Stimulated activated naive CD8-positive, alpha-beta T cell treated with anti-CD3 and anti-CD28 coated beads, Interleukin-15, Interleukin-2, amounts not matched to agents 100 U/mL and 50 U/mL, for 24 hours (primary cell): ENCODE data around the gene THAP12.
"Not testable (repeated sequence)": the region's sequence is repeated elsewhere in the genome, so short reads cannot be mapped to it uniquely, and the experiment has no call there.

Source experiments
- ATAC-seq: fragments of 150-1000 bp; cut with Tn5 transposase; one replicate; pipeline ENCODE4 v1.10.0; 2021
- DNase-seq: peaks from one replicate; pipeline ENCODE4 v3.0.0; 2021

THAP12 gene

GRCh38 chr11:76327756-76328388 lies 53.1 kb downstream of the THAP12 start:
- ATAC-seq (no peak), DNase-seq (no peak)

GRCh38 chr11:76327202-76327601 lies 53.7 kb downstream of the THAP12 start:
- ATAC-seq (no peak), DNase-seq (no peak)

GRCh38 chr11:76325185-76325584 lies 55.7 kb downstream of the THAP12 start:
- no peak for ATAC-seq

DNA sequence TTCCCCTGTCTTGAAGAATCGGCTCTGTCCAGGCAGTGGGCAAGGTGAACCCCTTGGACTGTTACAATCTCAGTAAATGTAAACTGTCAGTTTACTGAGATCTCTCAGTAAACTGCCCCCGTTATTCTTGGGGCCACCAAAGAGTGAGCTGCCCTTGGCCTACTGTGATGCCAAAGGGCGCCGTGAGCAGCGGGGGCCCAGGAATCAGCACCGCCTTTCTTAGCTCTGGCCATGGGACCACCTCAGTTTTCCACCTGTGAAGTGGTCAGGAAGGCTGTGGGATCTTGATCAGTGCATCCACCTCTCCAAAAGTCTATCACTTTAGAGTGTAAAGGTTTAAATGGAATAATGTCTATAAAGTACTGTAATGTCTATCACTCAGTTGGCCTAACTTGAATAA lies 57.1 kb downstream of the THAP12 start:
- DNase-seq: no peak
- ATAC-seq: no peak

More at GRCh38 chr11:76325185-76325584, 55.7 kb downstream of the THAP12 start:
- DNase-seq: no peak

GRCh38 chr11:76323375-76323774 lies 57.6 kb downstream of the THAP12 start:
- ATAC-seq, DNase-seq: not testable (repeated sequence)

DNA sequence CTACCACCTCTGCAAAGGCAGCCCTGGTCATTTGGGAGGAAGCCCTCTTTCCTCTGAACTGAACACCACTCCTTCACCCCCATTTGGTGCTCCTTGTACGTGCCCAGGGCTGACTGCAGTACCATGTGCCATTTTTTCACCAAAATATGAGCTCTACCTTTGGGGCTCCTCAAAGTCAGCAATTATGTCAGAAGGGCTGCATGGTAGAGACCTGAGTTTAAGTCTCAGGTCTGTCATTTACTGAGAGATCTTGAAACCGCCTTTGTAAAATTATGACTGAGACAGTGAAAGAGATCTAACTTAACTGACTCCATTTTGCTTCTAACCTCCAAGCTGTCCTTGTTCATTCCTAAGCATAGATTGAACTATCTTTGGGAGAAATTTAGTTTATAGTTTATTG lies 58.0 kb downstream of the THAP12 start:
- no peak for DNase-seq
- ATAC-seq: no peak

- ATAC-seq (peak; percentile 26), DNase-seq (no peak)
Observed at GRCh38 chr11:76322540-76322939, 58.4 kb downstream of the THAP12 start.

DNA sequence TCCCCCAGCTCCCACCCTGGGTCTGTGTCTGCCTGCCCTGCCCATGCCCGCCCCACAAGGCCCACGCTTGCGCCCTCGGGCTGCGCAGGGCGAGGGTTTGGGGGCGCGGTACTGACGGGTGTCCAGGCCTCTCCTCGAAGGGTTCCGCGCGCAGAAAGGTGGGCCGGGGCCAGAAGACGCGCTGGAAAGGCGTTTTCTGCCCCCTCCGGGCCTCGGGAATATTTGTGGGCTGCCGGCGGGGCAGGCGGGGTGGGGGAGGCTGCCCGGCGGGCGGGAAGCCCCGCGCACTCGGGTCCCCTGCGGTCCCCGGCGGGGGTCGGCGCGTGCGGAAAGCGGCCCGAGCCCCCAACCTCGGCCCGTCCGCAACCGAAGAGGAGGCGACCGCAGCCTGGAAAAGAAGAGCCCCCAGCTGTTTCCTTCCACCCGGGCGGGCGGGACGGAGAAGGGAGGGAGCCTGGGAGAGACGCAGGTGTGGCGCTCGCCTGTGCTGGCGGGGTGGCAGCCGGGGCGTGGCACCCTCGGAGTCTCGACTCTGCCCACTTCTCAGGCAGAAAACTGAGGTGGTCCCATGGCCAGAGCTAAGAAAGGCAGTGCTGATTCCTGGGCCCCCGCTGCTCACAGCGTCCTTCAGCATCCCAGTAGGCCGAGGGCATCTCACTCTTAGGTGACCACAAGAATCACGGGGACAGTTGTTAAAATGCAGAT lies 59.0 kb downstream of the THAP12 start:
- DNase-seq: no peak
- no peak for ATAC-seq

- no peak for ATAC-seq
- no peak for DNase-seq
Observed at GRCh38 chr11:76321340-76321739, 59.6 kb downstream of the THAP12 start.

DNA sequence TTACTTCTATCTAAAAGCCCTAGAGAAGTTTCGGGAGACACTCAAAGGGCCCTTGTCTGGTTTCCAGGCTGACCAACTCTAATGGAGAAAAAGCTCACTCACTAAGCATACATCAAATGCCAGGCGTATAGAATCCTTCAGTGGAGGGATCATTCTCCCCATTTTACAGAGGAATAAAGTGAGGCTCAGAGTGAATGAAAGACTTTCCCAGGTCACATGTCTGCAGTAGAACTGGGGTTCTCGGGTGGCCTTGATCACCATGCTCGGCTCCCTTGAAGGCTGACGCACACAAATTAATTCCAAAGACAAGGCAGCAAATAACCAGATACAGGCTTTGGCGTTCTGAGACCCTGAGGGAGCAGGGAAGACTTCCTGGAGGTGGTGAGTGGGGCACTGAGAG lies 60.0 kb downstream of the THAP12 start:
- DNase-seq: no peak
- no peak for ATAC-seq

- not testable (repeated sequence) for DNase-seq, ATAC-seq
Observed at GRCh38 chr11:76319798-76320197, 61.1 kb downstream of the THAP12 start.

DNA sequence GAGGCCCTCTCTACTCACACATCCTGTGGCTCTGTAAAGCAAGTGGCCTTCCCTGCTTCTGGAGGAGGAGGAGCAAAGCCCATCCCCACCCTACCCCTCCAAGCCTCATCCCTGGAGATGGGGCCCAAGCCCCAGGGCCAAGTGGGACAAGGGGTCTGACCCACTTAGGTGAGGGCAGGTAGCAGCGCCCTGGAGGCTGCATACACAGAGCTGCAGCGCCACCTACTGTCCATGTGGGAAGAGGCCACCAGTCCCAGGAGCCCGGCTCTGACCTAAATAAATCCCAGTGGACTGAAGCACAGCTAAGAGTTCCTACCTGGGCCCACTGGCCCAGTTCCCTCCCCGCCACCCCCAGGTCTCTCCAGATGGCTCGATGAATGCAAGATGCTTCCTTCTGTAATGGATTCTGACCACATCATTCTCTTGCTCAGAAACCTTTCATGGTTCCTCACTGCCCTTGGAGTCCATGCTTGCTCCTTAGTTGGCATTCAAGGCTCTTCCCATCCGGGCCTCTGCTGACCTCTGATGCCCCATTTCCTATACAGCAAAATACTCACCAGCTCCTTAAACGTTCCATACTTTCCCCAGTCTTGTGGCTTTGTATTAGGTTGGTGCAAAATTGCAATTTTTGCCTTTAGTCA lies 62.1 kb downstream of the THAP12 start:
- DNase-seq (peak; percentile 88), ATAC-seq (peak; percentile 87)

DNA sequence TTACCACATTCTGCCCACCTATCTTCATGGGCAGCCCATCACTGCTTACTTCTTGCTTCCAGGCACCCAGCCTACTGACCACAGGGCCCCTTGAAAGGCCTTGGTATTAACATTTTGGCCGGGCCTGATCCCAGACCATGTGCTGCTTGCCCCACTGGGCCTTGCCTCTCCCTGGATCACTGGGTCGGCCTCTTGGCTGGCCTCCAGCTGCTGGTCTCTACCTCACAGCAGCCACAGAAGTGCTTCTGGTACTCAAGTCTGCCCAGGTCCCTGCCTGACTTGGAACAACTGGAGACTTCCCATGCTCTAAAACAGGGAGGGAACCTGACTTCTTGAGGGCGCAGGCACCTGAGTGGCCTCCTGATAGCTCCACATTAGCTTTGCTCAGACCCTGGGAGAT lies 63.6 kb downstream of the THAP12 start:
- DNase-seq: no peak
- no peak for ATAC-seq

DNA sequence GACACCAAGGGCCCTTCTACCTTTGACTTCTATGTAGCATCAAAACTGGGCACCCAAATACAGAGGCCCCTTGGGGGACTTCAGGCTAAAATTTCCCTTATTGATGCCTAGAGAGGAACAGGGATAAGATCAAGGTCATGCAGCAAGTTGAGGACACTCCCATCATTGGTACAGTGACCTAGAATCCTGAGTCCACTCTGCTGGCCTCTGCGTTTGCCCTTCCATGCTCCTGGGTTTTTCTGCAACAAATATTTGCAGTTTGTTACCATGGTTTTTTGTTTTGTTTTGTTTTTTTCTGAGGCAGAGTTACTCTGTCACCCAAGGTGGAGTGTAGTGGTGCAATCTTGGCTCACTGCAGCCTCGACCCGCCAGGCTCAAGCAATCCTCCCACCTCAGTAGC lies 64.2 kb downstream of the THAP12 start:
- ATAC-seq: no peak
- DNase-seq: no peak

GRCh38 chr11:76315182-76315853 lies 65.6 kb downstream of the THAP12 start:
- ATAC-seq (no peak), DNase-seq (no peak)

GRCh38 chr11:76314741-76315090 lies 66.2 kb downstream of the THAP12 start:
- ATAC-seq: no peak
- no peak for DNase-seq

DNA sequence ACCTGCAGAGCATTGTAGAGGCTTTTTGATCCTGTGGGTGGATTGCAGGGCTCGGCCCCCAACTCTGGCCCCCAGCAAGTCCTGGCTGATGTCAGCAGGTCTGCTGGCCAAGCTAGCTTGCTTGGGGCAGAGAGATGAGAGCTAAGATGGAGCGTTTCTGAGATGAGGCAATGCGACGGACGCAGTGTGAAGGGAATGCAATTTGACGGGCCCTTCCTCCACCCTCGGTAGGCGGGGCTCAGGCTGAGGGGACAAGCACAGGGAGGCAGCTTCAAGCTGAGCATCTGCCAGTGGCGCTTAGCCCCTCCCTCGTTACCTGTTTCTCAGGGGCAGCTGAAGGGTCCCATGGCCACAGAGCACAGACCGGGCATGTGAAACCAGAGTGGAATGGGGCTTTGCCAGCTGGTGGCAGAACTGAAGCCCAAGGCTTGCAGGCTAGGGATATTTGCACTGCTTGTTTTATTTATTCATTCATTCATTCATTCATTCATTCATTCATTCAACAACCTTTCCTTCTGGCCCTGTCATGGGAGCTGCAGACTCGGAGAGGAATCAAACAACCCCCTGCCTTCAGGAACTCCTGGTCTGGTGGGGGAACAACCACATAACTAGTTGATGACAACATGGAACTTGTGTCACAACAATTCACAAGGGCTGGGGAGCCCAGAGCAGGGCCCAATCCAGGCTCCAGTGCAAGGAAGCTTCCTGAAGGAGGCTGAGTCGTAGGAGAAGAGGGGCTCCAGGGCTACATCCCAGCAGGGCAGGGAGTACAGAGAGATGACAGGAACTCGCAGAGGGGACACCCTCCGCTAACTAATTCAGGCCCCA lies 66.8 kb downstream of the THAP12 start:
- DNase-seq (no peak), ATAC-seq (no peak)

- no peak for DNase-seq
- no peak for ATAC-seq
Observed at GRCh38 chr11:76313271-76313670, 67.7 kb downstream of the THAP12 start.

DNA sequence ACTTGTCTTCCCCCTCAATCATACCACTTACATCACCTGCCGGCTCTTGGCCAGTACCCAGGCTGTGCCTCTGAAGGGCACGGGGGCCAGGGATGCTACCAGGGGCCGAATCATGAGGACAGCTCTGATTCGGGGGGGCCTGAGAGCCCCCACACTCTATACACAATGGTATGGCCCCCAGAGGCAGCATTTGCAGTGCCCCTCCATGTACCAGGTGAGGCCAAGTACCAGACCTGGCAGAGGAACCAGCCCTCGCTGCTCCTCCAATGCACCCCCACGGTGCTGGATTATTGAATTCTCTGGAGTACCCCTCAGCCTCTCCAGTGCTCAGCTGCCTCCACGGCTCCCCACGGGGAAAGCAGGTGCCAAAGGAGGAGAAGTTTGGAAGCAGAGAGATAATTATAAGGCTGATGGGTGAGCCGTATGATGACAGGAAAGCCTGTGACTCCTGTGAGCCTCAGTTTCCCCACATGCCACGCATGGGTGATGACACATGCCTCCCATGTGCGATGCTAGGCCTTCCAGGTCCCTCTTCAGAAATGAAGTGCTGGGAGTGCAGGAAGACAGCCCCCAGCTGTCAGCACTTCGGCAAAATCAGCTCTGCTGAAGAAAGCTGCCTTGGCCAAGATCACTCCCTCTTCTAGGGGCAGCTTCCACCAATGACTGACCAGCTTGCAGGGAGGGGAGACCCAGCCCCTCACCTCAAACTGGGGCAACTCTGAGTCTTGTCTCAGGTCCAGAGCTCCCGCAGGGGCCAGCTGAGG lies 69.9 kb downstream of the THAP12 start:
- ATAC-seq: no peak
- no peak for DNase-seq

DNA sequence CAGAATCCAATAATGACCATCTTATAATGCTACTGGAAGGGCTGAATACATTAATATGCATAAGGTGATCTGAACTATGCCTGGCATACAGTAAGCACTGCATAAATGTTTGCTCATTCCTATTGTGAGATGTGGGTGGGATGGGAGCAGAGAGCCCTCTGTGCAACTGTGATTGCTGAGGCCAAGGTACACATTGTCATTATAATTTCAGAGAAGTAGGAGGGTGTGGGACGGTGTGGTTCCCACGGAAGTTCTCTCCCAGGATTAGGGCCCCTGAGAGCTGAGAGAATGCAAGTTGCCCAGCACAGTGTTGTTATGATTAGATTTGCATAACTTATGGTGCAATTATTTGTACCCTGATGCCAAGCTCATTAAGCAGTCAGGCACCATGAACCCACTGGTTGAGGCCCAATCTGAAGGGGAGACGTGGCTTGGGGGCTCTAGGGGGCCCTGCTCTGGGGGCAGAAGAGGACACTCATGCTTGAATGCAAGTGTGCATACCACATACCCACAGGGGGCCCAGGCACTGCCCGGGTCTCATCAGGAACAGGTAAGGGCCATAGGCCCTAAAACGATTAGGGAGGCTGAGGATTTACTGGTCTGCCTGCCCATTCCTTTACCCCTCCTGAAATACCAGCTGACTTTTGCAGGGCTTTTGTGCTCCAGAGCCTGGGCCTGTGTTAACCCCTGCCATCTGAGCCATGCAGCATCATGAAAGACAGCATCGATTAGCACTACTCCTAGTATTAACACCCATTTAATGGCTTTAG lies 72.8 kb downstream of the THAP12 start:
- DNase-seq: no peak
- no peak for ATAC-seq

DNA sequence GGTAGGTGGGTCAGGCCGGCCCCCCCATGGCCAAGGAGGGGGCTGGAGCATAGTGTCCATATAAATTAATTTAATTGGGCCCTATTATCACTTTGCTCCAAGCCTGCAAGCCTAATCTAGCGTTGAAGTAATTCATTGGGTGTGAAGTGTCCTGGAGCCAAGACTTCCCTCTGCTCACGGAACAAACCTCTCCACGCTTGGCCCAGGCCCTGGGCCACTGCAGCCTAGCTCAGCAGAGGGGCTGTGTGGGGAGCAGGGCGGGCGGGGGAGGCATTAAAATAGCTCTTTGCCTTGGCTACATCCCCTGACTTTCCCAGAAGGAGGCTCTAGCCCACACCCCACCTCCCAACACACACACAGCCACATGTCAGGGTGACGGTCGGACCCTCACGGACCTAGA lies 73.5 kb downstream of the THAP12 start:
- no peak for ATAC-seq

More for the DNA sequence above, 73.5 kb downstream of the THAP12 start:
- DNase-seq: no peak
